Stimulated activated naive B cell treated with anti-CD40 and anti-IgM and Interleukin-4, amounts not matched to agents 10 μg/mL and 1 μg/mL and 100 μg/mL, for 72 hours (primary cell): ENCODE measurements around the gene FOXL2.

Source experiments
- ATAC-seq, 2 donors: fragments of 150-1000 bp; cut with Tn5 transposase; replicated peaks; 2 replicates each; pipeline ENCODE4 v1.10.0; 2021; ENCODE audit warnings: moderate library complexity in 1 of 2
- DNase-seq: peaks from one replicate; pipeline ENCODE4 v3.0.0; 2021
- H3K27ac Mint-ChIP-seq: one replicate; pipeline ENCODE4 v1.8.0; 2022; ENCODE audit warnings: mild to moderate bottlenecking, mixed read lengths
- H3K27me3 Mint-ChIP-seq, 2 donors: one replicate each; pipeline ENCODE4 v1.8.0; 2022; ENCODE audit warnings: mixed read lengths in 2 of 2
- H3K36me3 Mint-ChIP-seq, 2 donors: one replicate each; pipeline ENCODE4 v1.8.0; 2022; ENCODE audit warnings: mixed read lengths in 2 of 2, mild to moderate bottlenecking in 1 of 2
- H3K4me1 Mint-ChIP-seq, 2 donors: one replicate each; pipeline ENCODE4 v1.8.0; 2022; ENCODE audit warnings: mixed read lengths in 2 of 2, mild to moderate bottlenecking in 1 of 2
- H3K4me3 Mint-ChIP-seq, 2 donors: one replicate each; pipeline ENCODE4 v1.8.0; 2022; ENCODE audit warnings: mild to moderate bottlenecking in 2 of 2, mixed read lengths in 2 of 2, moderate library complexity in 1 of 2
- H3K9me3 Mint-ChIP-seq, 2 donors: one replicate each; pipeline ENCODE4 v1.8.0; 2022; ENCODE audit warnings: mixed read lengths in 2 of 2, mild to moderate bottlenecking in 1 of 2

The FOXL2 gene

GRCh38 chr3:138946663-138947494 is at the start of gene FOXL2, which contains the start of gene FOXL2NB:
Gene FOXL2, minus strand, starts transcription at chr3:138947137. Its CDS starts 415 bp downstream, at chr3:138946722.
Gene FOXL2NB, plus strand, starts transcription at chr3:138947217. Its CDS starts 148 bp downstream, at chr3:138947365.
- Mint-ChIP-seq H3K4me1 (peaks cover 35 to 75% of the 10 kb centered on the region in 2 donors), H3K27ac (peak within 1 kb of the TSS; percentile 81)
- peak; percentile 30 to 50 for ATAC-seq

DNA sequence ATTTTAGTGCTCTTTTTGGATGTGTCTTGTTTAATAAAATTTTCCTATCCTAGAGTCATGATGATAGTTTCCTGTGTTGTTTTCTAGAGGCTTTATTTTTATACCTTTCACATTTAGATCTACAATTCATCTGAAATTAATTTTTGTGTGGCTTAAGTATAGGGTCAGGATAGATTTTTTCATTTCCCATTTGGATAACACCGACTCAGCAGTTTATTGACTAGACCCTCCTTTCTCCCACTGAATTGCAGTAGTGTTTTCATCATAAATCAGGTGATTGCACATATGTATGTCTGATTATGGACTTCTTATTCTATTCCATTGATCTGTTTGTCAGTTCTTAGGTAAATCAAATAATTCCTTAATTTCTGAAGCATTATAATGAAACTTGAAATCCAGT is 48.8 kb upstream of the FOXL2 start:
- Mint-ChIP-seq H3K9me3 (peaks cover 2 to 4% of the 10 kb centered on the region in 2 donors), H3K27ac (no peak overlapping the region), H3K4me3 (no peak overlapping the region), H3K27me3 (peaks cover 9 to 15% of the 10 kb centered on the region in 2 donors), H3K4me1 (no peaks in the 10 kb centered on the region), H3K36me3 (no peaks in the 10 kb centered on the region)
- ATAC-seq (no peak), DNase-seq (no peak)

More at GRCh38 chr3:138946663-138947494, at the start of gene FOXL2, which contains the start of gene FOXL2NB:
- Mint-ChIP-seq H3K4me3 (peak within 1 kb of the TSS; percentile 84 to 89), H3K9me3 (no peaks in the 10 kb centered on the region), H3K27me3 (peaks cover 76 to 96% of the 10 kb centered on the region in 2 donors), H3K36me3 (peaks cover 4 to 6% of the 10 kb centered on the region in 2 donors)
- no peak for DNase-seq

GRCh38 chr3:138987181-138987580 is 40.2 kb upstream of the FOXL2 start:
- H3K27me3 Mint-ChIP-seq = peaks cover 0 to 27% of the 10 kb centered on the region in 2 donors
- no peak overlapping the region for H3K4me3 Mint-ChIP-seq
- H3K27ac Mint-ChIP-seq = no peak overlapping the region
- H3K9me3 Mint-ChIP-seq = no peaks in the 10 kb centered on the region
- no peaks in the 10 kb centered on the region for H3K4me1 Mint-ChIP-seq
- no peak for DNase-seq
- no peaks in the 10 kb centered on the region for H3K36me3 Mint-ChIP-seq
- ATAC-seq = no peak

DNA sequence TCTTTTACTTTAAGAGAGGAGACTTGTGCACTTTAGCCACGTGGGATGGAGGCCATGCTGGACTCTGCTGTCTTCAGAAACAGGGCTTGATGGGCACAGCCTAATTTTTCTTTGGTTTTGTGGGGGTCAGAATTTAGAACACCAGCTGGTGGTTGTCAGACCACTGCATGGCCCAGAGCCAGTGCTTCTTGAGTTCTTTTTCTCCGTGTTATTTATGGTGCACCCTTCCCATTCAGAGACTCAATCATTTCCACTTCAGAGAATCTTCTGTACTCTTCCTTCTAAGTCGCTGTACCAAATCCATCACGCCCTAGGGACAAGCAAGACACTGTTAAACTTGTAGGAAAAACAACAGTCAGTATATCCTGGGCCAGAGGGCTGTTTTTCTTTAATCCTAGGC is 39.0 kb upstream of the FOXL2 start:
- Mint-ChIP-seq H3K9me3 (no peaks in the 10 kb centered on the region), H3K27ac (no peak overlapping the region)

DNA sequence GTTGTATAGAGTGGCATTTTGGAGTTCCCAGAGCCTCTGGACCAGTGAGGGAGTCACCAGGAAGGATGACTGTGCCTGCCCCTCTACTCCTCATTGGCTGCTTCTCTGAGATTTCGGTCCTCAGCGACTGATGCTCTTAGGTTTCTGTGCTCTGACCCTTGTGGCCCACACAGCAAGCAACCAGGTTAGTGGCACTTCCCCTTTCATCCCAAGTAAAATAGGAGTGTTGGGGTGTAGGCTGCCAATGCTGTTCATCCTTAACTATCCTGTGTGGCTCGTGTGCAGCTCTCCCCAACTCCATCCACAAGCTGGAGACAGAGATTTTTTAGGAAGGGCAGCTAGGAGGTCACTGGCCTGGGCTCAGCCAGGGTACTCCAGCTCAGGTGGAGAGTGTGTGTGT is 37.9 kb upstream of the FOXL2 start:
- no peak for ATAC-seq
- Mint-ChIP-seq H3K27ac (no peak overlapping the region), H3K4me3 (no peak overlapping the region), H3K9me3 (no peaks in the 10 kb centered on the region), H3K27me3 (peaks cover 9 to 23% of the 10 kb centered on the region in 2 donors), H3K4me1 (no peaks in the 10 kb centered on the region), H3K36me3 (no peaks in the 10 kb centered on the region)
- no peak for DNase-seq

More for the DNA sequence above, 39.0 kb upstream of the FOXL2 start:
- DNase-seq (no peak), ATAC-seq (no peak)
- Mint-ChIP-seq H3K4me1 (no peaks in the 10 kb centered on the region), H3K27me3 (peaks cover 4 to 18% of the 10 kb centered on the region in 2 donors), H3K36me3 (no peaks in the 10 kb centered on the region), H3K4me3 (no peak overlapping the region)

DNA sequence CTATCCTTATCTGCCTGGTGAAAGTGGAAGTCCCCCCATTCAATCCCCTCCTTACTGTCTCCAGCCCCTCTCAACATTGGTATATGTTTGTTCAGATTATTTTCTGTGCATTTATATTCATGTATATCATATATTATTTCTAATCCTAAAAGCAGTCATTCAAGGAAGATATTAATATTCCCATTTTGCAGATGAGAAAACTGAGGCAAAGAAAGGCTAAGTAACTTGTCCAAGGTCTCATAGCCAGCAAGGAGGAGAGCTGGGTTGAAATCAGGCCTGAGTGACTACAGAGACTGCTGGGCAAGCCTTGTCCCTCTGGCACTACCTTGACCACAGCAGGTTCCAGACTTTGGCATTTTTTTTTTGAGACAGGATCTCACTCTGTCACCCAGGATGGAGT is 29.1 kb upstream of the FOXL2 start:
- ATAC-seq (no peak), DNase-seq (no peak)
- Mint-ChIP-seq H3K4me1 (no peaks in the 10 kb centered on the region), H3K9me3 (no peaks in the 10 kb centered on the region), H3K27ac (no peak overlapping the region), H3K36me3 (peaks cover 0 to 1% of the 10 kb centered on the region in 2 donors), H3K4me3 (no peak overlapping the region), H3K27me3 (peaks cover 14 to 29% of the 10 kb centered on the region in 2 donors)

DNA sequence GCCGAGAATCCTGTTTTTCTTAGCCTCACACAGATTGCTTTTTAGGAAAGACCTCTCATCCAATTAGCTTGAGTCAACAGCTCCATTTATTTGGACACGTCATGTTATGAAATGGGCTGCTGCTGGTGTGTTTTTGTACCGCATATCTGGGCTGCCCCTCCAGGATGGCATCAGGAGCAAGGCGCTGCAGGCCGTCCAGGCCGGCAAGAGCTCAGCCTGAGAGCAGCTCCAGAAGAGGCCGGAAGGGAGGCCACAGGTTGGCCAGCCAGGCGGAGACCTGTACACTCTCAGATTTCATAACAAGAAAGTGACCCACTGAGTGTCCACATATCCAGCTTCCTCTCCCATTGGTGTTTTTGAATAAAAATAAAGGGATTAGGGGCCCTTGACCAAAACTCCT is 28.4 kb upstream of the FOXL2 start:
- Mint-ChIP-seq H3K4me1 (no peaks in the 10 kb centered on the region), H3K4me3 (no peak overlapping the region), H3K36me3 (peaks cover 0 to 1% of the 10 kb centered on the region in 2 donors), H3K27ac (no peak overlapping the region), H3K9me3 (no peaks in the 10 kb centered on the region), H3K27me3 (peaks cover 17 to 29% of the 10 kb centered on the region in 2 donors)
- ATAC-seq = no peak
- DNase-seq = no peak

DNA sequence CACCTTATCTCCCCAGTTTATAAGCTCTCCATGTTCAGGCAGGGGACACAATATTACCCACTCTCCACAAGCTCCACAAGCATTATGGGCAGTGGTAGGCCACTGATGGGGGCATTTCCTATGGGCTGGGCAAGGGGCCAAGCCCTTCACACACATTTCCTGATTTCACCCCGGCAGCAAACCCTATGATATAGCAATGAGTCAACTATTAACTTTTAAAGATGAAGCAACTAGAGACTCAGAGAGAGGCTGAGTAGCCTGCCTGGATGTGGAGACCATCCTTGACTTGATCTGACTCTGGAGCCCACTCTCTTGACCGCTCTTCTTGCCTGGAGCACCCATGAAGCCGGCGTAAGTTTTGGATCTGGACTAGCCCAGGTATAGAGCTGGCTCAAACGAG is 27.5 kb upstream of the FOXL2 start:
- Mint-ChIP-seq H3K4me1 (no peaks in the 10 kb centered on the region), H3K27me3 (peaks cover 20 to 34% of the 10 kb centered on the region in 2 donors), H3K27ac (no peak overlapping the region), H3K9me3 (no peaks in the 10 kb centered on the region), H3K36me3 (peaks cover 0 to 1% of the 10 kb centered on the region in 2 donors), H3K4me3 (no peak overlapping the region)
- DNase-seq (no peak), ATAC-seq (no peak)

- ATAC-seq (no peak), DNase-seq (no peak)
- peaks cover 0 to 1% of the 10 kb centered on the region in 2 donors for H3K36me3 Mint-ChIP-seq
- no peak overlapping the region for H3K4me3 Mint-ChIP-seq
- no peaks in the 10 kb centered on the region for H3K4me1 Mint-ChIP-seq
- no peak overlapping the region for H3K27ac Mint-ChIP-seq
- H3K27me3 Mint-ChIP-seq = peaks cover 22 to 34% of the 10 kb centered on the region in 2 donors
- H3K9me3 Mint-ChIP-seq = no peaks in the 10 kb centered on the region
Measured at GRCh38 chr3:138972941-138973340, 26.0 kb upstream of the FOXL2 start.

- peaks cover 0 to 1% of the 10 kb centered on the region in 2 donors for H3K36me3 Mint-ChIP-seq
- peaks cover 0 to 3% of the 10 kb centered on the region in 2 donors for H3K9me3 Mint-ChIP-seq
- peaks cover 28 to 29% of the 10 kb centered on the region in 2 donors for H3K27me3 Mint-ChIP-seq
- no peak overlapping the region for H3K4me3 Mint-ChIP-seq
- ATAC-seq (no peak), DNase-seq (no peak)
- no peaks in the 10 kb centered on the region for H3K4me1 Mint-ChIP-seq
- H3K27ac Mint-ChIP-seq = no peak overlapping the region
Measured at GRCh38 chr3:138971766-138972320, 24.9 kb upstream of the FOXL2 start.

DNA sequence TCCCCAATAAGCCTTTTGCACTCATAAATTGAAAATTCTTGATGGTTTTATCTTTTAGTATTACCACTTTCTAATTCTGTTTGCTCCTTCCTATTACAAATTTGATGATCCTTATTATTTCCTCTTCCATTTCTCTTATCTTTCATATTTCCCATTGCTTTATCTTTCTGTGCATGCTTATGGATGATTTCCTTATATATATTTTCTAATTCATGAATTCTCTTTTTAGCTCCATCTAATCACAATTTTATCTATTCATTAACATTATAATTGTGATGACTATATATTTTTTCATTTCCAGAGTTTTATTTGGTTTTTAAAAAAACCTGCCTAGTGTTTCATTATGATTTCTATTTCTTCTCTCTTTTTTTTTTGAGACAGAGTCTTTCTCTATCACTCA is 18.0 kb upstream of the FOXL2 start:
- ATAC-seq (no peak), DNase-seq (no peak)
- H3K27ac Mint-ChIP-seq = no peak overlapping the region
- peaks cover 1 to 7% of the 10 kb centered on the region in 2 donors for H3K36me3 Mint-ChIP-seq
- H3K9me3 Mint-ChIP-seq = peaks cover 10 to 11% of the 10 kb centered on the region in 2 donors
- peaks cover 29 to 52% of the 10 kb centered on the region in 2 donors for H3K27me3 Mint-ChIP-seq
- H3K4me3 Mint-ChIP-seq = no peak overlapping the region
- H3K4me1 Mint-ChIP-seq = peaks cover 11 to 12% of the 10 kb centered on the region in 2 donors

DNA sequence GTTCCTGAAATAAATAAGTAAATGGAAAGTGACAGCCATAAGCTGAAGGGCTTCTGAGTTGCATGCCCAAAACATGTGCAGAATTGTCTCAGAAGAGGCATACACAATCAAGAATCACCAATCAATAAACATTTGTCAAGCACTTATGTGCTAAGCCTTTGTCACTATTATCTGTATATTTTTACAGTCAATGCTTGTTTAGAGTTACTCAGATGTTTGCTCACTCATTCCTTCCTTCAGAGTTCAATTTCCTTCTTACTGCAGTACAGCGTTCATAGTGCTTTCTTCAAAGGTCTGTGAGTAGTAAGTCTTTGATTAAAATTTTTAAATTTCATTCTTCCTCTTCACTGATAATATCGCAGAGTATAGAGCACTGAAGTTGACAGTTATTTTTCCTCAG is 17.3 kb upstream of the FOXL2 start:
- Mint-ChIP-seq H3K27me3 (peaks cover 33 to 50% of the 10 kb centered on the region in 2 donors), H3K4me1 (peaks cover 12% of the 10 kb centered on the region in 2 donors), H3K4me3 (no peak overlapping the region), H3K27ac (no peak overlapping the region), H3K36me3 (peaks cover 1 to 7% of the 10 kb centered on the region in 2 donors), H3K9me3 (peaks cover 10 to 11% of the 10 kb centered on the region in 2 donors)
- ATAC-seq (no peak), DNase-seq (no peak)

GRCh38 chr3:138962854-138963560 is 16.1 kb upstream of the FOXL2 start:
- peaks cover 1 to 7% of the 10 kb centered on the region in 2 donors for H3K36me3 Mint-ChIP-seq
- no peak for ATAC-seq
- no peak overlapping the region for H3K27ac Mint-ChIP-seq
- H3K9me3 Mint-ChIP-seq = peaks cover 10 to 11% of the 10 kb centered on the region in 2 donors
- no peak overlapping the region for H3K4me3 Mint-ChIP-seq
- peaks cover 12% of the 10 kb centered on the region in 2 donors for H3K4me1 Mint-ChIP-seq
- H3K27me3 Mint-ChIP-seq = peaks cover 45 to 59% of the 10 kb centered on the region in 2 donors
- no peak for DNase-seq

DNA sequence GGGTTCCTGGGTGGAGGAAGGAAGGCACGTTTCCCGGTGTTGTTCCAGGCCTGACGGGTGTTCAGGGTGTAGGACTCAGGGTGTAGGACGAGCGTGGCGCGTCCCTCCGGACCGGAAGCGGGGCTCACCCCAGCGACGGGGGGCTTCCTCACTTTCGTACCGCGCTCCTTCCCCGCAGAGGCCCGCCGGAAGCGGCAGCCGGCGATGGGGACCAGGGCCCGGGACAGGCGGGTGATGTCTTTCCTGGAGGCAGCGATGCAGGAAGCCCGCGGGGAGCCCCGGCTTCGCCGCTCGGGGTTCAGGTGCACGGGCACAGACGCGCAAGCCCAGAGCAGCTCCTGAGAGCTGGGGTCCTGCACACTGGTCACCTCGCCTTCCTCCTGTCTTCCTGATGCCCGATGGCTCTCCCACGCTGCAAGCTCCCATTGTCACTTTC is 13.5 kb upstream of the FOXL2 start:
- no peak for ATAC-seq
- no peak for DNase-seq
- Mint-ChIP-seq H3K4me1 (peaks cover 12% of the 10 kb centered on the region in 2 donors), H3K27ac (no peak overlapping the region), H3K27me3 (peaks cover 61% of the 10 kb centered on the region in 2 donors), H3K36me3 (peaks cover 1 to 7% of the 10 kb centered on the region in 2 donors), H3K9me3 (peaks cover 7 to 11% of the 10 kb centered on the region in 2 donors), H3K4me3 (peak overlapping the region; percentile 30 to 67)
